ENCODE measurements around the gene CADM4.

The CADM4 gene

DNA sequence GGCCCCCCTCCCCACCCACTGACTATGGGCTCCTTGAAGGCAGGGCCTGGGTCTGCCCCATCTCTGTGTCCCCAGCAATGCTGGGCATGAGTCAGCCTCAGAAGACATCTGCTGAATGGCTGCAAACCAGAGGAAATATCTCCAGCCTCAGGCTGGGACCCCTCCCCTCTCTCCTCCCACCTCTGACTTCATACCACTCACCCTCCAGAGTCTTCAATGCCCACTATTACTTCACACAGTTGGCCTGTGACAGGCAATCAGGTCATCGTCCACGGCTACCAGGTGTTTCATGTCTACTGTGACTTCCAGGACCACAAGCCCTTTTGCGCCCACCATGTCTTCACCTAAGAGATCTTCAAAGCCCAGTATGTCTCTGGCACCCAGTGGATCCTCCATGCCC lies 27.9 kb downstream of the CADM4 start, which contains the start of gene SRRM5:
TSS of gene SRRM5 (plus strand) at position 301 of the 400 bp plus-strand sequence. CDS start at position 335, 34 bp downstream.
- no peak for ATAC-seq (ENCODE audit: insufficient read depth, low read depth)
- Histone ChIP-seq H3K4me2 (ENCODE audit: insufficient read depth, low read length) (no peak within 1 kb of the TSS), H3K4me3 (ENCODE audit: low read depth in 1 of 2, low read length in 2 of 2) (no peak within 1 kb of the TSS), H3K27ac (ENCODE audit: low read length) (no peak within 1 kb of the TSS), H3K36me3 (ENCODE audit: insufficient read depth, low read length) (peaks cover 71% of the 10 kb centered on the region), H3K27me3 (ENCODE audit: insufficient read depth, low read length, poor library complexity) (no peaks in the 10 kb centered on the region), H2AFZ (ENCODE audit: low read depth, low read length) (no peak within 1 kb of the TSS), H3K79me2 (ENCODE audit: insufficient read depth, low read length) (peaks cover 79% of the 10 kb centered on the region), H3K9ac (ENCODE audit: low read depth, low read length) (no peak within 1 kb of the TSS), H3K9me3 (ENCODE audit: insufficient read depth, low read length, severe bottlenecking) (no peaks in the 10 kb centered on the region), H3K4me1 (ENCODE audit: insufficient read depth, low read length) (peaks cover 5% of the 10 kb centered on the region), H4K20me1 (ENCODE audit: insufficient read depth, low read length) (peaks cover 69% of the 10 kb centered on the region)
- DNase-seq = no peak
- no peak for TF ChIP-seq EZH2 (IDR thresholded peaks at IDR 0.05; ENCODE audit: borderline replicate concordance, low read depth, low read length, severe bottlenecking)
- TF ChIP-seq, protein P1, sequence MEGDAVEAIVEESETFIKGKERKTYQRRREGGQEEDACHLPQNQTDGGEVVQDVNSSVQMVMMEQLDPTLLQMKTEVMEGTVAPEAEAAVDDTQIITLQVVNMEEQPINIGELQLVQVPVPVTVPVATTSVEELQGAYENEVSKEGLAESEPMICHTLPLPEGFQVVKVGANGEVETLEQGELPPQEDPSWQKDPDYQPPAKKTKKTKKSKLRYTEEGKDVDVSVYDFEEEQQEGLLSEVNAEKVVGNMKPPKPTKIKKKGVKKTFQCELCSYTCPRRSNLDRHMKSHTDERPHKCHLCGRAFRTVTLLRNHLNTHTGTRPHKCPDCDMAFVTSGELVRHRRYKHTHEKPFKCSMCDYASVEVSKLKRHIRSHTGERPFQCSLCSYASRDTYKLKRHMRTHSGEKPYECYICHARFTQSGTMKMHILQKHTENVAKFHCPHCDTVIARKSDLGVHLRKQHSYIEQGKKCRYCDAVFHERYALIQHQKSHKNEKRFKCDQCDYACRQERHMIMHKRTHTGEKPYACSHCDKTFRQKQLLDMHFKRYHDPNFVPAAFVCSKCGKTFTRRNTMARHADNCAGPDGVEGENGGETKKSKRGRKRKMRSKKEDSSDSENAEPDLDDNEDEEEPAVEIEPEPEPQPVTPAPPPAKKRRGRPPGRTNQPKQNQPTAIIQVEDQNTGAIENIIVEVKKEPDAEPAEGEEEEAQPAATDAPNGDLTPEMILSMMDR (IDR thresholded peaks at IDR 0.05; ENCODE audit: borderline replicate concordance, extremely low read depth, low read length, poor library complexity, severe bottlenecking) = no peak

DNA sequence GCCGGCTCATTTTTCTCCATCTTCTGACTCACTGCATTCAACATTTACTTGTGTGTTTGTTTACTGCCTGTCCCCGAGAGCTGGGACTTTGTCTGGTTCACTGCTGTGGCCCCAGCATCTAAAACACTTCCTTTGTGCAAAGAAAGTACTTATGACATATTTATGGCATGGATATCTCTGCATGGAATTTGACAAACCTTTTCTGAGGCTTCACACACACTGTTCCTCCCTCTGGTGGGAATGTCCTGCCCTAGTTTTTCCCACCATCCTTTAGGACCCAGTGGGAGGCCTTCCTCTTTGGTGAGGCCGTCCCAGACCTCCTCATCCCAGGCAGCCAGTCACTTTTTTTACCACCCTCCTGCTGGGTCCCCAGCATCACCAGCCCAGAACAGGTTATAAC lies 29.2 kb downstream of the CADM4 start:
- H3K4me3 ChIP-seq (ENCODE audit: low read depth in 1 of 2, low read length in 2 of 2) = no peak overlapping the region
- H3K9me3 ChIP-seq (ENCODE audit: insufficient read depth, low read length, severe bottlenecking) = no peaks in the 10 kb centered on the region
- H3K79me2 ChIP-seq (ENCODE audit: insufficient read depth, low read length) = peaks cover 69% of the 10 kb centered on the region
- H3K36me3 ChIP-seq (ENCODE audit: insufficient read depth, low read length) = peaks cover 84% of the 10 kb centered on the region
- H3K4me2 ChIP-seq (ENCODE audit: insufficient read depth, low read length) = no peak overlapping the region
- no peak overlapping the region for H3K27ac ChIP-seq (ENCODE audit: low read length)
- H3K4me1 ChIP-seq (ENCODE audit: insufficient read depth, low read length) = no peaks in the 10 kb centered on the region
- no peak overlapping the region for H3K9ac ChIP-seq (ENCODE audit: low read depth, low read length)
- H3K27me3 ChIP-seq (ENCODE audit: insufficient read depth, low read length, poor library complexity) = no peaks in the 10 kb centered on the region
- ATAC-seq (ENCODE audit: insufficient read depth, low read depth) = no peak
- DNase-seq = no peak
- TF ChIP-seq, protein P1 (IDR thresholded peaks at IDR 0.05; ENCODE audit: borderline replicate concordance, extremely low read depth, low read length, poor library complexity, severe bottlenecking) = no peak
- no peak for TF ChIP-seq EZH2 (IDR thresholded peaks at IDR 0.05; ENCODE audit: borderline replicate concordance, low read depth, low read length, severe bottlenecking)
- H2AFZ ChIP-seq (ENCODE audit: low read depth, low read length) = no peak overlapping the region
- H4K20me1 ChIP-seq (ENCODE audit: insufficient read depth, low read length) = peaks cover 60% of the 10 kb centered on the region

DNA sequence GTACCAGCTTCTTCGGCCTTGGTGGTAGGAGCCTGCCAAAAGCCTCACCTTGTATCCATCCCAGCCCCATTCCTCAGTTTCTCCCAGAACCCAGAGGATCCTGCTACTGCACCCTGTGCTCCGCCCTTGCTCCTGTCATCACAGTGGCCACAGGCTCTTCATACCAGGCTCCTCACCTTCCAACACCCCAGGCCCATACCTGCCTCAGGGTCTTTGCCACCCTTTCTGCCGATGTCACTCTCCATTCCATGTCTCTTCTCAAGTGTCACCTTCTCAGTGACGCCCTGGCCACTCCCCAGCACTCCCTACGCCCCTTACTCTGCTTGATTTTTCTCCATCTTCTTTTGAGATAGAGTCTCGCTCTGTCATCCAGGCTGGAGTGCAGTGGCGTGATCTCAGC lies 29.8 kb downstream of the CADM4 start:
- Histone ChIP-seq H3K36me3 (ENCODE audit: insufficient read depth, low read length) (peaks cover 88% of the 10 kb centered on the region), H3K4me3 (ENCODE audit: low read depth in 1 of 2, low read length in 2 of 2) (no peak overlapping the region), H2AFZ (ENCODE audit: low read depth, low read length) (no peak overlapping the region), H3K4me1 (ENCODE audit: insufficient read depth, low read length) (no peaks in the 10 kb centered on the region), H3K27me3 (ENCODE audit: insufficient read depth, low read length, poor library complexity) (no peaks in the 10 kb centered on the region), H3K79me2 (ENCODE audit: insufficient read depth, low read length) (peaks cover 63% of the 10 kb centered on the region), H3K27ac (ENCODE audit: low read length) (no peak overlapping the region), H3K9me3 (ENCODE audit: insufficient read depth, low read length, severe bottlenecking) (no peaks in the 10 kb centered on the region), H3K9ac (ENCODE audit: low read depth, low read length) (no peak overlapping the region), H4K20me1 (ENCODE audit: insufficient read depth, low read length) (peaks cover 57% of the 10 kb centered on the region), H3K4me2 (ENCODE audit: insufficient read depth, low read length) (no peak overlapping the region)
- no peak for TF ChIP-seq EZH2 (IDR thresholded peaks at IDR 0.05; ENCODE audit: borderline replicate concordance, low read depth, low read length, severe bottlenecking)
- TF ChIP-seq, protein P1 (IDR thresholded peaks at IDR 0.05; ENCODE audit: borderline replicate concordance, extremely low read depth, low read length, poor library complexity, severe bottlenecking) = no peak
- ATAC-seq (ENCODE audit: insufficient read depth, low read depth) (no peak), DNase-seq (no peak)
